Loucy (cell line): ENCODE results near the gene SLC22A23.

Experiments used
- EZH2phosphoT487 ChIP-seq: fragments of 200-600 bp; IDR thresholded peaks from 2 replicates; pipeline ENCODE4 v1.6.1; 2018; ENCODE audit warnings: antibody characterized with exemption, mild to moderate bottlenecking, moderate library complexity, borderline replicate concordance
- TF ChIP-seq, protein P1 (sequence below): fragments of 200-600 bp; sonication (generic); conservative IDR thresholded peaks from 2 replicates; pipeline ENCODE4 v1.5.1; 2014; ENCODE audit warnings: mild to moderate bottlenecking, antibody characterized with exemption, low read length

DNA sequence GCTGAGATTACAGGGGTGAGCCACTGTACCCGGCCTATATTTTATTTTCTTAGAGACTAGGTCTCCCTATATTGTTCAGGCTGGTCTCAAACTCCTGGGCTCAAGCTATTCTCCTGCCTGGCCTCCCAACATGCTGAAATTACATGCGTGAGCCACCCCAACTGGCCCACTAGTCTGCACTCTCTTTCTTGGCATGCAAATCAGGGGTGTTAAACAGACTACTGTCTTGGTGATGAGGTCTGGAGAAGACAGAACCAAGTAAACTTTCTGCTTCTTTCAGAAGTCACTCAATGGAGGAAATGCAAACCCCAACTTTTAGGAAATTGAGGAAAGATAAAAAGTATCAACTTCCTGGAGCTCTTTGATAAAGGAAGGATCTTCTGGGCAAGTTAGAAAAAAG, 221.4 kb downstream of the SLC22A23 start:
- TF ChIP-seq, protein P1, sequence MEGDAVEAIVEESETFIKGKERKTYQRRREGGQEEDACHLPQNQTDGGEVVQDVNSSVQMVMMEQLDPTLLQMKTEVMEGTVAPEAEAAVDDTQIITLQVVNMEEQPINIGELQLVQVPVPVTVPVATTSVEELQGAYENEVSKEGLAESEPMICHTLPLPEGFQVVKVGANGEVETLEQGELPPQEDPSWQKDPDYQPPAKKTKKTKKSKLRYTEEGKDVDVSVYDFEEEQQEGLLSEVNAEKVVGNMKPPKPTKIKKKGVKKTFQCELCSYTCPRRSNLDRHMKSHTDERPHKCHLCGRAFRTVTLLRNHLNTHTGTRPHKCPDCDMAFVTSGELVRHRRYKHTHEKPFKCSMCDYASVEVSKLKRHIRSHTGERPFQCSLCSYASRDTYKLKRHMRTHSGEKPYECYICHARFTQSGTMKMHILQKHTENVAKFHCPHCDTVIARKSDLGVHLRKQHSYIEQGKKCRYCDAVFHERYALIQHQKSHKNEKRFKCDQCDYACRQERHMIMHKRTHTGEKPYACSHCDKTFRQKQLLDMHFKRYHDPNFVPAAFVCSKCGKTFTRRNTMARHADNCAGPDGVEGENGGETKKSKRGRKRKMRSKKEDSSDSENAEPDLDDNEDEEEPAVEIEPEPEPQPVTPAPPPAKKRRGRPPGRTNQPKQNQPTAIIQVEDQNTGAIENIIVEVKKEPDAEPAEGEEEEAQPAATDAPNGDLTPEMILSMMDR, result no peak
- TF ChIP-seq EZH2phosphoT487, result no peak
